H1 (cell line): Measurements from ENCODE around the gene NDUFA12. TPM values are rescaled to one million over a fixed set of nuclear protein-coding genes. Genes with fewer than 3 reads are reported as not detected.
A peak's percentile ranks its signal among the peaks of the same experiment; 100 is the strongest.

Experiments
- CTCF ChIA-PET: fragments of 300-600 bp; sonication (Branson Sonifier 250); formaldehyde crosslinking; loops from one replicate; lab custom pipeline; 2021; ENCODE audit not compliant: partially characterized antibody; lab: Charles Lee
- POLR2A ChIA-PET: fragments of 300-600 bp; sonication (Branson Sonifier 250); formaldehyde crosslinking; loops from one replicate; lab custom pipeline; 2021; ENCODE audit warnings: inconsistent platforms; ENCODE audit not compliant: partially characterized antibody; lab: Charles Lee
- DNase-seq, 2 experiments: peaks; one replicate each; pipeline versions ENCODE4 v3.0.0 to v3.0.0-alpha.2; 2010 to 2022; ENCODE audit warnings: low spot score in 2 of 2, low read depth in 1 of 2, mixed read lengths in 1 of 2
- FAIRE-seq: peaks from 2 replicates; lab custom pipeline; 2011; peaks lifted over from hg19 to GRCh38; lab: Jason Lieb, UNC
- H2AFZ ChIP-seq: 2 replicates; pipeline ENCODE4 v1.8.1; 2012; ENCODE audit warnings: low read length, inconsistent platforms
- H2AK5ac ChIP-seq: 2 replicates; pipeline ENCODE4 v1.6.1; 2013; ENCODE audit warnings: low read depth, low read length
- H2BK120ac ChIP-seq: replicated peaks from 2 replicates; pipeline ENCODE3; 2013; ENCODE audit warnings: low read depth, low read length, inconsistent platforms
- H2BK12ac ChIP-seq: 2 replicates; pipeline ENCODE4 v1.6.1; 2013; ENCODE audit warnings: low read depth, low read length
- H2BK15ac ChIP-seq: 2 replicates; pipeline ENCODE4 v1.6.1; 2013; ENCODE audit warnings: low read length
- H2BK20ac ChIP-seq: 2 replicates; pipeline ENCODE4 v1.6.1; 2013; ENCODE audit warnings: low read length
- H2BK5ac ChIP-seq: 2 replicates; pipeline ENCODE4 v1.6.1; 2013; ENCODE audit warnings: low read depth, low read length
- H3K14ac ChIP-seq: 2 replicates; pipeline ENCODE4 v1.6.1; 2013; ENCODE audit warnings: inconsistent platforms; ENCODE audit not compliant: insufficient read length
- H3K18ac ChIP-seq: 2 replicates; pipeline ENCODE4 v1.6.1; 2013; ENCODE audit warnings: low read length; ENCODE audit errors: extremely low read depth
- H3K23ac ChIP-seq: 2 replicates; pipeline ENCODE4 v1.6.1; 2013; ENCODE audit warnings: inconsistent platforms; ENCODE audit not compliant: insufficient read length
- H3K23me2 ChIP-seq: 2 replicates; pipeline ENCODE4 v1.6.1; 2013; ENCODE audit warnings: low read depth, low read length
- H3K27ac ChIP-seq: 2 replicates; pipeline ENCODE4 v1.6.1; 2011; ENCODE audit warnings: low read depth, low read length, inconsistent platforms
- H3K27me3 ChIP-seq, 4 experiments: replicated peaks in 1 of 4; 1 replicate in 1 of 4; 2 replicates in 3 of 4; pipeline versions ENCODE4 v1.6.1 to v1.8.1; 2011 to 2013; ENCODE audit warnings: low read length in 3 of 4, mild to moderate bottlenecking in 3 of 4, inconsistent platforms in 2 of 4, mixed read lengths in 2 of 4, moderate library complexity in 1 of 4; ENCODE audit not compliant: control insufficient read depth in 3 of 4, insufficient read depth in 3 of 4; ENCODE audit errors: extremely low read depth in 1 of 4
- H3K36me3 ChIP-seq, 4 experiments: 2 replicates each; pipeline versions ENCODE4 v1.6.1 to v1.8.1; 2011 to 2013; ENCODE audit warnings: mild to moderate bottlenecking in 4 of 4, low read length in 3 of 4, moderate library complexity in 2 of 4, control low read depth in 1 of 4, inconsistent platforms in 1 of 4; ENCODE audit not compliant: insufficient read depth in 4 of 4, control insufficient read depth in 2 of 4
- H3K4ac ChIP-seq: replicated peaks from 2 replicates; pipeline ENCODE3; 2013; ENCODE audit warnings: low read length, low read depth, mixed read lengths, inconsistent platforms; ENCODE audit not compliant: insufficient read length
- H3K4me1 ChIP-seq, 4 experiments: replicated peaks in 1 of 4; 1 replicate in 1 of 4; 2 replicates in 3 of 4; pipeline versions ENCODE4 v1.6.1 to v1.8.1; 2011 to 2013; ENCODE audit warnings: low read length in 3 of 4, inconsistent platforms in 2 of 4, mixed read lengths in 1 of 4; ENCODE audit not compliant: insufficient read depth in 4 of 4, control insufficient read depth in 3 of 4
- H3K4me2 ChIP-seq, 2 experiments: 2 replicates each; pipeline versions ENCODE4 v1.6.1 to v1.8.1; 2011 to 2013; ENCODE audit warnings: low read depth in 2 of 2, low read length in 2 of 2, control low read depth in 1 of 2, inconsistent platforms in 1 of 2, mild to moderate bottlenecking in 1 of 2; ENCODE audit not compliant: insufficient read depth in 1 of 2
- H3K4me3 ChIP-seq, 4 experiments: fragments of 200-600, 300-600 bp in 1 of 4; sonication (generic), shearing (Covaris generic), sonication (Bioruptor Twin) in 1 of 4; 2 replicates each; pipeline versions ENCODE4 v1.5.1 to v1.8.1; 2011 to 2016; ENCODE audit warnings: low read length in 4 of 4, low read depth in 3 of 4, control low read depth in 2 of 4, inconsistent platforms in 2 of 4, mild to moderate bottlenecking in 2 of 4, mixed read lengths in 1 of 4, moderate library complexity in 1 of 4; ENCODE audit not compliant: insufficient read depth in 2 of 4; ENCODE audit errors: extremely low read depth in 1 of 4
- H3K56ac ChIP-seq: replicated peaks from 2 replicates; pipeline ENCODE3; 2013; ENCODE audit warnings: low read depth, mild to moderate bottlenecking, mixed read lengths, low read length, inconsistent platforms; ENCODE audit not compliant: insufficient read length
- H3K79me1 ChIP-seq: 2 replicates; pipeline ENCODE4 v1.6.1; 2013; ENCODE audit warnings: low read depth, low read length, control low read depth
- H3K79me2 ChIP-seq, 2 experiments: 2 replicates each; pipeline versions ENCODE4 v1.6.1 to v1.8.1; 2012 to 2013; ENCODE audit warnings: low read length in 2 of 2, mild to moderate bottlenecking in 2 of 2, inconsistent platforms in 1 of 2; ENCODE audit not compliant: insufficient read depth in 2 of 2, control insufficient read depth in 1 of 2
- H3K9ac ChIP-seq, 4 experiments: replicated peaks in 1 of 4; 1 replicate in 1 of 4; 2 replicates in 3 of 4; pipeline versions ENCODE4 v1.6.1 to v1.8.1; 2011 to 2013; ENCODE audit warnings: low read depth in 3 of 4, low read length in 3 of 4, control low read depth in 2 of 4, mild to moderate bottlenecking in 2 of 4, moderate library complexity in 2 of 4, inconsistent platforms in 1 of 4; ENCODE audit errors: extremely low read depth in 1 of 4
- H3K9me3 ChIP-seq, 2 experiments: 2 replicates each; pipeline versions ENCODE4 v1.6.1 to v1.8.1; 2012 to 2013; ENCODE audit warnings: mild to moderate bottlenecking in 2 of 2, moderate library complexity in 2 of 2, control low read depth in 1 of 2, inconsistent platforms in 1 of 2, low read depth in 1 of 2, low read length in 1 of 2, mixed read lengths in 1 of 2; ENCODE audit not compliant: insufficient read depth in 2 of 2
- H4K20me1 ChIP-seq, 2 experiments: replicated peaks in 1 of 2; 2 replicates each; pipeline versions ENCODE3 to v1.8.1; 2011 to 2013; ENCODE audit warnings: inconsistent platforms in 2 of 2, low read length in 2 of 2, mild to moderate bottlenecking in 1 of 2; ENCODE audit not compliant: insufficient read depth in 2 of 2, control insufficient read depth in 1 of 2
- H4K5ac ChIP-seq: 2 replicates; pipeline ENCODE4 v1.6.1; 2013; ENCODE audit warnings: low read length, low read depth, mixed read lengths, inconsistent platforms; ENCODE audit not compliant: insufficient read length
- H4K8ac ChIP-seq: 2 replicates; pipeline ENCODE4 v1.8.0; 2013; ENCODE audit warnings: mild to moderate bottlenecking, moderate library complexity, low read length, inconsistent platforms; ENCODE audit not compliant: insufficient read depth; ENCODE audit errors: extremely low read depth
- H4K91ac ChIP-seq: replicated peaks from 2 replicates; pipeline ENCODE3; 2013; ENCODE audit warnings: low read length, mixed read lengths, inconsistent platforms; ENCODE audit not compliant: insufficient read length
- BACH1 ChIP-seq: IDR thresholded peaks from 2 replicates; pipeline ENCODE4 v1.6.1; 2012; ENCODE audit warnings: low read length, improper control_type of control experiment
- KDM5A ChIP-seq: fragments of 200-600 bp; IDR thresholded peaks from 2 replicates; pipeline ENCODE4 v1.7.1; 2012; ENCODE audit warnings: mild to moderate bottlenecking, low read length, inconsistent platforms, mixed read lengths
- PHF8 ChIP-seq: fragments of 200-600 bp; sonication (generic); conservative IDR thresholded peaks from 2 replicates; pipeline ENCODE4 v1.7.1; 2012; ENCODE audit warnings: low read depth, mild to moderate bottlenecking, inconsistent platforms, low read length, moderate library complexity
- POLR2A ChIP-seq, 2 experiments: IDR thresholded peaks; 1 replicate in 1 of 2; 2 replicates in 1 of 2; pipeline ENCODE4 v1.6.1; 2011; ENCODE audit warnings: low read depth in 2 of 2, low read length in 2 of 2, mild to moderate bottlenecking in 2 of 2; ENCODE audit errors: control extremely low read depth in 1 of 2
- RBBP5 ChIP-seq: IDR thresholded peaks from 2 replicates; pipeline ENCODE4 v1.7.1; 2012; ENCODE audit warnings: low read depth, mild to moderate bottlenecking, inconsistent platforms, low read length, moderate library complexity, borderline replicate concordance
- SIN3A ChIP-seq, 2 experiments: IDR thresholded peaks in 1 of 2; conservative IDR thresholded peaks in 1 of 2; 2 replicates each; pipeline ENCODE4 v1.6.1; 2011 to 2012; ENCODE audit warnings: low read length in 2 of 2, improper control_type of control experiment in 1 of 2, low read depth in 1 of 2, mild to moderate bottlenecking in 1 of 2
- TEAD4 ChIP-seq: IDR thresholded peaks from 2 replicates; pipeline ENCODE4 v1.6.1; 2012; ENCODE audit warnings: low read depth, low read length, inconsistent platforms, mixed read lengths
- WGBS, 2 experiments: shearing (Covaris generic) in 1 of 2; methylation state at CpG; one replicate each; pipeline versions ENCODE4 v1.1.6 to v1.1.7; 2013 to 2015; ENCODE audit warnings: low lambda C conversion rate in 2 of 2, mixed read lengths in 2 of 2, inconsistent platforms in 1 of 2, low coverage in 1 of 2, missing lambda C conversion rate in 1 of 2; ENCODE audit not compliant: insufficient replicate concordance in 2 of 2, insufficient coverage in 1 of 2, insufficient read length in 1 of 2; ENCODE audit errors: extremely low coverage in 1 of 2, missing lambda C conversion rate in 1 of 2; 5-methylcytosine and 5-hydroxymethylcytosine counted together
- polyA plus RNA-seq, 7 experiments: library from polyadenylated mRNA; depleted of rRNA in 3 of 7; stranded (reverse) in 5 of 7; unstranded in 2 of 7; fragments of >200 nt in 5 of 7; fragments of 200-250 nt in 2 of 7; gene quantifications; 1 replicate in 5 of 7; 2 replicates in 1 of 7; 4 replicates in 1 of 7; pipeline versions ENCODE4 v1.2.1 to v1.2.3, GENCODE V29; 2011 to 2013; ENCODE audit warnings: missing spikeins in 2 of 7, mixed read lengths in 2 of 7
- total RNA-seq: library from RNA; stranded (reverse); fragmentation: NEBNext Ultra II Directional; extraction: Animal tissue kit (Norgen Biotek cat#: 25700); gene quantifications from 2 replicates; pipeline ENCODE4 v1.2.1, GENCODE V29; 2021

NDUFA12 gene
- total and polyA plus RNA-seq, 2 of the 8 experiments (the other 6 are each of a cell fraction or from before 2014, with no cell fraction given), result 98.1 to 157 TPM

- DNase-seq, result no peak
- peak overlapping the region; percentile 32 for H4K91ac ChIP-seq
- H3K9ac ChIP-seq, result peak overlapping the region; percentile 54 to 91 (median 86)
- peak overlapping the region; percentile 73 to 75 for H3K4me2 ChIP-seq
- no peaks in the 10 kb centered on the region for H4K20me1 ChIP-seq
- TF ChIP-seq SIN3A (conservative IDR thresholded peaks at IDR 0.05 in 1 of 2, IDR thresholded peaks at IDR 0.05 in 1 of 2; ENCODE audit: low read depth in 1 of 2, low read length in 2 of 2), result no peak
- TF ChIP-seq POLR2A (IDR thresholded peaks at IDR 0.05; ENCODE audit: control extremely low read depth in 1 of 2, low read depth in 2 of 2, low read length in 2 of 2), result no peak
- TF ChIP-seq KDM5A, result no peak
- TF ChIP-seq RBBP5, result no peak
- TF ChIP-seq PHF8, result no peak
- TF ChIP-seq TEAD4, result no peak
- no peak for TF ChIP-seq BACH1
- TF ChIP-seq, all 59 proteins: peak for 0
- Histone ChIP-seq H3K4ac (no peak overlapping the region), H3K36me3 (0 out of 8 replicates have a peak, but pooled peaks cover 0 to 4% (median 0%) of the 10 kb centered on the region in 4 experiments), H3K27ac (no peak overlapping the region), H3K56ac (no peak overlapping the region), H2BK120ac (no peak overlapping the region), H3K4me1 (no peaks in the 10 kb centered on the region), H3K23me2 (no peaks in the 10 kb centered on the region), H4K8ac (no peak overlapping the region), H3K27me3 (no peaks in the 10 kb centered on the region), H3K14ac (no peak overlapping the region), H2AFZ (peak overlapping the region; percentile 96), H4K5ac (no peak overlapping the region), H2BK5ac (no peak overlapping the region), H2AK5ac (no peak overlapping the region), H3K4me3 (peak overlapping the region; percentile 78 to 95 (median 94)), H3K79me1 (no peaks in the 10 kb centered on the region), H3K9me3 (no peaks in the 10 kb centered on the region), H2BK20ac (no peak overlapping the region), H3K79me2 (peaks cover 0 to 27% of the 10 kb centered on the region in 2 experiments; a peak in 2 of 4 replicates), H2BK12ac (no peak overlapping the region; the same call in 1 of the 2 replicates), H3K23ac (no peak overlapping the region), H2BK15ac (no peak overlapping the region), H3K18ac (0 out of 2 replicates have a peak overlapping the region, but pooled peaks have one; percentile 86)
- ChIA-PET POLR2A (interaction anchor here (1.2 to 2.0 kb wide), 11 partner anchors 9 to 215 kb away, joined by 3 to 17 read pairs (median 7); partner anchors contain the start of genes FGD6, NR2C1 and VEZT), CTCF (interaction anchor here (0.9 kb wide), 1 partner anchor 16 kb away, joined by 3 read pairs; no protein-coding TSS in a partner anchor)
- 49% methylated on average over 3 of the region's 3 CpGs; no CpG with 5 or more reads in 1 of the 2 experiments for WGBS, 2 experiments
- no peak for FAIRE-seq
Measured at GRCh38 chr12:95002754-95003153, 743 bp downstream of the NDUFA12 start.
